ENCODE results near the gene SNRPA.
"Not testable (repeated sequence)": the region's sequence is repeated elsewhere in the genome, so short reads cannot be mapped to it uniquely, and the experiment has no call there.

SNRPA gene

DNA sequence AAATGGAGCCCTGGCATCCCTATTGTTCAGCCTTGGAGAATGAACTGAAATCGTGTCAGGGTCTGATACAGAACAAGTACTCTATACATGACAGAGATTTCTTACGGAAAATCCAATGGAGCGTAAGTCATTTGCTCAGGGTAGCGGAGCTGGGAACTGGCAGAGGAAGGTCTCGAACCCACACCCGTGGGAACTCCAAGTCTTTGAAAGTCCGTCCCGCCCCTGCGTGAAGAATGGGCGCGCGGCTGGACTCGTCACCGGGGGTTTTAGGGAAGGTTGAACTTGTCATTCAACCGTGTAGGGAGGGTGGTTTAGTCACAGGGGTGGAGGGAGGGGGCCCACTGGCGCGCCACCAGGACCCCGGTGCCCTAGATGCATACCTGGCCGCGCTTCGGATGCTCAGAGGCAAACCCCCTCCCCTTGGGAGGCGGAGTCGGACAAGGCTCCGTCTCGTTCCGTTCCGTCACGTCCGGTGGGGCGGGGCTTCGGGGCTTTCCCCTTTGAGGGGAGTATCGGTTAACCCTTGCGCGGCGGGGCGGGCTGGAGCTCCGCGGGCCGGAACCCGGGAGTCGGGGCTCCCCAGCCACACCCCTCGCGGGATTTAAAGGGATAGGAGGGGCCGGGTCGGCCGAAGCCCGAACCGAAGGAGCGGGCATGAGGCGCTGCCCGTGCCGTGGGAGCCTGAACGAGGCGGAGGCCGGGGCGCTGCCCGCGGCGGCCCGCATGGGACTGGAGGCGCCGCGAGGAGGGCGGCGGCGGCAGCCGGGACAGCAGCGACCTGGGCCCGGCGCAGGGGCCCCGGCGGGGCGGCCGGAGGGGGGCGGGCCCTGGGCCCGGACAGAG lies 34.3 kb upstream of the SNRPA start, which contains the start of the genes COQ8B and ITPKC:
Gene COQ8B, minus strand, starts transcription at position 405 of the 843 bp plus-strand sequence. CDS start 2,254 bp downstream, outside the sequence.
Gene ITPKC, plus strand, starts transcription at position 631 of the 843 bp plus-strand sequence. Its CDS starts 24 bp downstream, at position 655.
- peak within 1 kb of the TSS; percentile 64 for H3K4me3 ChIP-seq (ENCODE audit: low read length)
- no peak for TF ChIP-seq ZNF274 (IDR thresholded peaks at IDR 0.05; ENCODE audit: low read depth, low read length)

DNA sequence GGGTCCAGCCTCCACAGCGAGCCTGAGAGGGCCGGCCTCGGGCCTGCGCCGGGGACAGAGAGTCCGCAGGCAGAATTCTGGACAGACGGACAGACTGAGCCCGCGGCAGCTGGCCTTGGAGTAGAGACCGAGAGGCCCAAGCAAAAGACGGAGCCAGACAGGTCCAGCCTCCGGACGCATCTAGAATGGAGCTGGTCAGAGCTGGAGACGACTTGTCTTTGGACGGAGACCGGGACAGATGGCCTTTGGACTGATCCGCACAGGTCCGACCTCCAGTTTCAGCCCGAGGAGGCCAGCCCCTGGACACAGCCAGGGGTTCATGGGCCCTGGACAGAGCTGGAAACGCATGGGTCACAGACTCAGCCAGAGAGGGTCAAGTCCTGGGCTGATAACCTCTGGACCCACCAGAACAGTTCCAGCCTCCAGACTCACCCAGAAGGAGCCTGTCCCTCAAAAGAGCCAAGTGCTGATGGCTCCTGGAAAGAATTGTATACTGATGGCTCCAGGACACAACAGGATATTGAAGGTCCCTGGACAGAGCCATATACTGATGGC lies 33.6 kb upstream of the SNRPA start:
- no peak for TF ChIP-seq ZNF274 (IDR thresholded peaks at IDR 0.05; ENCODE audit: low read depth, low read length)
- peak overlapping the region; percentile 64 for H3K4me3 ChIP-seq (ENCODE audit: low read length)

DNA sequence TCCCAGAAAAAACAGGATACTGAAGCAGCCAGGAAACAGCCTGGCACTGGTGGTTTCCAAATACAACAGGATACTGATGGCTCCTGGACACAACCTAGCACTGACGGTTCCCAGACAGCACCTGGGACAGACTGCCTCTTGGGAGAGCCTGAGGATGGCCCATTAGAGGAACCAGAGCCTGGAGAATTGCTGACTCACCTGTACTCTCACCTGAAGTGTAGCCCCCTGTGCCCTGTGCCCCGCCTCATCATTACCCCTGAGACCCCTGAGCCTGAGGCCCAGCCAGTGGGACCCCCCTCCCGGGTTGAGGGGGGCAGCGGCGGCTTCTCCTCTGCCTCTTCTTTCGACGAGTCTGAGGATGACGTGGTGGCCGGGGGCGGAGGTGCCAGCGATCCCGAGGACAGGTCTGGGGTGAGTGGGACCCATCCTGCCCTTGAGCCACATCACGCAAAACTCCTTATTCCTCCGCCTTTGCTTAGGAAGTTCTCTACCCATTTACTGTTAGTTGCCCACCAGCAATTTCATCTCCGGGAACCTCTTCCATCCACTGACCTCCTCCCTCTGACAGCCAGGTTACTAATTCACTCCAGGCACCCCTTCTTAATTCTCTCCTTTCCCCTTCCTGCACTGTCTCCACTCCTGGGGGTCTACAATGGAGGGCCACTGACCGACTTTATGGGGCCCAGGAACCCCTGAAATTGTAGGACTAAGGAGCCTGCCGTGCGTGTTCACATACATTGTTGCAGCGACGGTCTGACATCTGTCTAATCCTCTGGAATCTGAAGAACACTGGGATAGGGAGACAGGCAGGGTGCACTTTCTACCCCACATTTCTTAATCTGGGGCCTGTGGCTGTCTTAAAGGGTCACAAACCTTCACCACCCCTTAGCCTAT lies 32.9 kb upstream of the SNRPA start:
- peak overlapping the region; percentile 64 for H3K4me3 ChIP-seq (ENCODE audit: low read length)
- no peak for TF ChIP-seq ZNF274 (IDR thresholded peaks at IDR 0.05; ENCODE audit: low read depth, low read length)

DNA sequence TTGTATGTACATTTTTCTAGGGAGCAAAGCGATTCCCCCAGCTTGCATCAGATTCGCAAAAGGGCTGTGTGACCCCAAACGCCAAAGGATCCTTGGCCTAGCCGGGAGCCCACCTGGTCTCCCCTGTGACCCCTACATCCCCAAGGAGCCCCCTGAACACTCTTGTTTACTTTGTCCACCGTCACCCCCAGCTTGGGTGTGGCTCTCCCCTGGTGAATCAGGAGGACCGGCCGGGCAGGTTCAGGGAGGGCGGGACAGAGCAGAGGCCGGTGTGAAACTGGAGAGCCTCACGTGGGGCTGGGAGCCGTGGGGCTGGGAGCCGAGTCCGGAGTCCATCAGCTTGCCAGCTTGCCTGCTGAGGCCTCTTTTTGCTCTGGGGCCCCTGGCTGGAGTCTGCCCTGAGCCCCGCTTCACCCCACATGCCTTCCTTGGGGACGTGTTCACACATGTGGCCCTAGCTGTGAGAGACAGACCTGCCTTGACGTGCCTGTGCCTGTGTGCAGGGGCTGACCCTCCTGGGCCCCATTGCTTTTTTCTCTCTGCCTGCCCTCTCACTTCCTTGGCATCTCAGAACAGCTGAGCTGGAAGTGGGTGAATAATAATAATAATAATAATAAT lies 32.1 kb upstream of the SNRPA start:
- TF ChIP-seq ZNF274 (IDR thresholded peaks at IDR 0.05; ENCODE audit: low read depth, low read length) = no peak
- peak overlapping the region; percentile 64 for H3K4me3 ChIP-seq (ENCODE audit: low read length)

DNA sequence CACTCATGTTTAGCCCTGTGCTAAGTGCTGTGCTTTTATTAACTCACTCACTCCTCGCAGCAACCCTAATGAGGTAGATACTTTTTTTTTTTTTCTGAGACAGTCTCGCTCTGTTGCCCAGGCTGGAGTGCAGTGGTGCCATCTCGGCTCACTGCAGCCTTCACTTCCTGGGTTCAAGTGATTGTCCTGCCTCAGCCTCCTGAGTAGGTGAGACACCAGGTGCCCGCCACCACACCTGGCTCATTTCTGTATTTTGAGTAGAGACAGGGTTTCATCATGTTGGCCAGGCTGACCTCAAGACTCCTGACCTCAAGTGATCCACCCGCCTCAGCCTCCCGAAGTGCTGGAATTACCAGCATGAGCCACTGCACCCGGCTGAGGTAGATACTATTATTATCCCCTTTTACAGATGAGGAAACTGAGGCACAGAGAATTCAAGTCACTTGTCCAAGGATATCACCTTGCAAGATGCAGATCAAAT lies 31.5 kb upstream of the SNRPA start:
- no peak for TF ChIP-seq ZNF274 (IDR thresholded peaks at IDR 0.05; ENCODE audit: low read depth, low read length)
- peak overlapping the region; percentile 64; the same call in 1 of the 2 replicates for H3K4me3 ChIP-seq (ENCODE audit: low read length)

DNA sequence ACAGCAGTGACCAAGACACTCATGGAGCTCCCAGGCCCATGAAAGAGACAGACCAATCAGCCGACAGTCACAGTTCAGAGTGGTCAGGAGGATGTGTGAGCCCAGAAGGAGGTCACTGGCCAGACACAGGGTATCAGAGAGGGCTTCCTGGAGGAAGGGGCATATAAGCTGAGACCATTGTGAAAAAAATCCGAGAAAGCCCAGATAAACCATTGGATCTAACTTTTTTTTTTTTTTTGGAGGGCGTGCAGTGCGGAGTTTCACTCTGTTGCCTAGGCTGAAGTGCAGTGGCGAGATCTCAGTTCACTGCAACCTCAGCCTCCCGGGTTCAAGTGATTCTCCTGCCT lies 29.9 kb upstream of the SNRPA start:
- TF ChIP-seq ZNF274 (IDR thresholded peaks at IDR 0.05; ENCODE audit: low read depth, low read length) = no peak

DNA sequence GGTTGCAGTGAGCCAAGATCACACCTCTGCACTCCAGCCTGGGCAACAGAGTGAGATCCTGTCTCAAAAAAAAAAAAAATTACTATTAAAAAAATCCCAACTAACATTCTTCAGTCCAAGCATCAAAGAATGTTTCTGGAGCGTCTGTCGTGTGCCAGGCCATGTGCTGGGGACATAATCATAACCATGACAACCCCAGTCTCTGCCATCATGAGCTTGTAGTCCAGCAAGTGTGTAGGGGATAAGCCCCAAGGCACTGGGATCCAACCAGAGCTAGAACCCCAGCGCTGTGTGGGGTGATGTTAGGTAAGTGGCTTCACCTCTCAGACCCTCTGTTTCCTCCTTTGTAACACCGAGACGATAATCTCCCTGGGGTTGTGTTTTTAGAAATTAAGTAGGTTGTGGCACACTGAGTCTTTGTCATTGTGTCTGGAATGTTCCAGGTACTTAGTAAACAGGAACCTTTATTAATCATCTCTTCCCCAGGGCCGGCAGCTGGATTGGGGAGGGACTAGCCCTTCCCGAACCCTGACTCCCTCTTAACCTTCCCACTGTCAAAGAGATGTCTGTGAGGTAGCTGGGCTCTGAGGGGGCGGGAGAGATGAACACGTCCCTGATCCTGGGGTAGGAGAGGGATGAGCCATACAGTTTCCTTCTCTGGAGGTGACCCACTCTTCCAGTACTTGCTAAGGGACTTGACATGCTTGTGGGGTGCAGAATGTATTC lies 28.9 kb upstream of the SNRPA start:
- no peak for TF ChIP-seq ZNF274 (IDR thresholded peaks at IDR 0.05; ENCODE audit: low read depth, low read length)
- H3K4me3 ChIP-seq (ENCODE audit: low read length) = no peak overlapping the region

More for the DNA sequence above, 29.9 kb upstream of the SNRPA start:
- H3K4me3 ChIP-seq (ENCODE audit: low read length) = no peak overlapping the region

DNA sequence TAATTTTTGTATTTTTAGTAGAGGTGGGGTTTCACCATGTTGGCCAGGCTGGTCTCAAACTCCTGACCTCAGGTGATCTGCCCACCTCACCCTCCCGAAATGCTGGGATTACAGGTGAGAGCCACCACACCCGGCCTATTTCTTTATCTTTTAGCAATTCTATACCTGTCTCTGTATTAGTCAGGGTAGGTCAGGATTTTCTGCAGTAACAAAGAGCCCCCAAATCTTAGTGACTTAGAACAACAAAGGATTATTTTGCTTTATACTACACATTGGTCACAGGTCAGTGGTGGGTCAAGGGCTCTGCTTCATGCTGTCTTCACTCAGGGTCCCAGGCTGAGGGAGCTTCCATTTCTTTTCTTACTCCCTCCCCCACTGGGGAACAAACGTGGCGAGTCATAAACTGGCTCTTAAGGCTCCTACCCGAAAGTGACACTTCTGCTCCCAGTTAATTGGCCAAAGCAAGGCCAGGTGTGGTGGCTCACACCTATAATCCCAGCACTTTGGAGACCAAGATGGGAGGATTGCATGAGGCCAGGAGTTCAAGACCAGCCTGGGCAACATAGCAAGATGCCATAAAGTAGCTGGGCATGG lies 27.2 kb upstream of the SNRPA start:
- TF ChIP-seq ZNF274 (IDR thresholded peaks at IDR 0.05; ENCODE audit: low read depth, low read length) = no peak
- no peak overlapping the region for H3K4me3 ChIP-seq (ENCODE audit: low read length)

DNA sequence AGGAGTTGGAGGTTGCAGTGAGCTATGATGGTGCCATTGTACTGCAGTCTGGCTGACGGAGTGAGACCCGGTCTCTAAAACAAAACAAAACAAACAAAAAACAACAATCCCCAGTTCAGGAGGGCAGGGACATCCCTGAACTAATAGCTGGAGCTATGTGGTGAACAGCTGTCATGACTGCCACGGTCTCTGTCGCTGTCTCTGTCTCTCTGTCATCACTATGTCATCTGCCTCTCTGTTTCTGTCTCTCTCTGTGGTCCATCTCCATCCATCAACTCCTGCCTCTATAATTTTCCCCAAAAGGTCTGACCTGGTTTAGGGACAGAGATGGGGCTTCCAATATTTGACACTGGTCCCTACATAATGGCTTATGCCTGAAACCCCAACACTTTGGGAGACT lies 26.7 kb upstream of the SNRPA start:
- TF ChIP-seq ZNF274 (IDR thresholded peaks at IDR 0.05; ENCODE audit: low read depth, low read length) = no peak
- H3K4me3 ChIP-seq (ENCODE audit: low read length) = no peak overlapping the region

DNA sequence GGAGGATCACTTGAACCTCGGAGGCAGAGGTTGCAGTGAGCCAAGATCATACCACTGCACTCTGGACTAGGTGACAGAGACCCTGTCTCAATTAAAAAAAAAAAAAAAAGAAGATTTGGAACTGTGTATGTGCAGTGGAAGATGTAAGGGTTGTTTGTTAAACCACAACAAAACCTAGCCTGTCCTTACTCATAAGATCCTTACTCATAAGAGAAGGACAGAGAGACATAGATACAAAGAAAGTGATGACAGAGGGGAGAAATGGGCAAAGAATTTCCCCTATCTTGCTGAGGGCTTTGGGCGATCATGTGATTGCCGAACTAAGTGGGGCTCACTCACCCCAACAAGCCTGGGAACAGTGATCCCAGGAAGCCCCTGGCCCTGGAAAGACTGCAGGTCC lies 26.1 kb upstream of the SNRPA start:
- no peak overlapping the region for H3K4me3 ChIP-seq (ENCODE audit: low read length)

DNA sequence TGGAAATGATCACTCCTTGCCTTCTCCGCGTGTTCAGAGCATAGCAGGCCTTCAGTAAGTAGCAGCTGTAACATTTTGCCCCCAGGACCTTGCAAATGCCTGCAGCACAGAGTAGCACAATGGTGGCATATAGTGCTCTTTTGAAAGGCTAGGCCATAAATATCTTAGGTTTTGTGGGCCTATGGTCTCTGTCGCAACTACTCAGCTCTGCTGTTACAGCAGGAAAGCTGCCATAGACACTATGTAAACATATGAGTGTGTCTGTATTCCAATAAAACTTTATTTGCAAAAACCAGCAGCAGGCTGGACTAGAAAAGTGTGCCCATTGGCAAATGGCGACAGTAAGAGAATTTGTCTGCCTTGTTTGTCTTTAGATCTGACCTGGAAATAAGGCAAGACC lies 24.7 kb upstream of the SNRPA start:
- no peak for TF ChIP-seq ZNF274 (IDR thresholded peaks at IDR 0.05; ENCODE audit: low read depth, low read length)
- no peak overlapping the region for H3K4me3 ChIP-seq (ENCODE audit: low read length)

More for the DNA sequence above, 26.1 kb upstream of the SNRPA start:
- TF ChIP-seq ZNF274 (IDR thresholded peaks at IDR 0.05; ENCODE audit: low read depth, low read length) = no peak

DNA sequence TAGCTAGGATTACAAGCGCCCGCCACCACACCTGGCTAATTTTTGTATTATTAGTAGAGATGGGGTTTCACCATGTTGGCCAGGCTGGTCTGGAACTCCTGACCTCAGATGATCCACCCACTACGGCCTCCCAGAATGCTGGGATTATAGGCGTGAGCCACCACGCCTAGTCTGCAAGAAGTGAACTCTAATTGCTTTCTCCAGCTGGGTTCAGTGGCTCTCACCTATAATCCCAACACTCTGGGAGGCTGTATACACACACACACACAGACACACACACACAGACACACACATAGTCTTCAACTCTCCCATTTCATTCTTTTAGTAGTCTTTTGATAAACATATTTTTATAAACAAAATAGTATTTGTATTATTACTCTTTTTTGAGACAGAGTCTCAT lies 20.9 kb upstream of the SNRPA start:
- not testable (repeated sequence) for H3K4me3 ChIP-seq (ENCODE audit: low read length)

DNA sequence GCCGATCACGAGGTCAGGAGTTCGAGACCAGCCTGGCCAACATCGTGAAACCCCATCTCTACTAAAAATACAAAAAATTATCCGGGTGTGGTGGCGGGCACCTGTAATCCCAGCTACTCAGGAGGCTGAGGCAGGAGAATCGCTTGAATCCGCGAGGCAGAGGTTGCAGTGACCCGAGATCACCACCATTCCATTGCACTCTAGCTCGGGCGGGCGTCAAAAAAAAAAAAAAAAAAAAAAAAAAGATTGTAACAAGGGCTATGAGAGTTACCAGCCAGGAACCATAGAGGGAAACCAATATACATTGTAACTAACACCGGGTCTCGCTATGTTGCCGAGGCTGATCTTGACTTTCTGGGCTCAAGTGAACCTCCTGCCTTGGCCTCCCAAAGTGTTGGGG lies 18.7 kb upstream of the SNRPA start:
- not testable (repeated sequence) for H3K4me3 ChIP-seq (ENCODE audit: low read length)

Data from GM08714 (cell line).